ELF-1 (cell line): ENCODE measurements around the gene SOAT1.

Experiments
- DNase-seq: peaks from one replicate; pipeline ENCODE4 v3.0.0-alpha.2; 2016; ENCODE audit warnings: low read depth, low spot score

SOAT1 gene

DNA sequence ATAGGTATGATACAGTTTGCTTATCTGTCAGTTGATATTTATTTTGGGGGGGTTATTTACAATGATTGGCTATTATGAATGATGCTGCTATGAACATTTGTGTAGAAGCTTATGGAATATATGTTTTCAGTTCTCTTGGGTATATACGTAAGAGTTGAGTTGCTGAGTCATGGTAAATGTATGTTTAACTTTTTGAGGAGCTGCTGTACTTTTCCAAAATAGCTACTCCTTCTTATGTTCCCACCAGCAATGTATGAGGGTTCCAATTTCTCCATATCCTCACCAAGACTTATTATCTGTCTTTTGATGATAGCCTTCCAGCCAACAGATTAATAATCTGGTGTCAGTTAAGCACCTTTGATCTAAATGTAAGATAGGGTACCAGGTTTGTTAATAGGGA is 11.9 kb downstream of the SOAT1 start:
- DNase-seq = no peak

DNA sequence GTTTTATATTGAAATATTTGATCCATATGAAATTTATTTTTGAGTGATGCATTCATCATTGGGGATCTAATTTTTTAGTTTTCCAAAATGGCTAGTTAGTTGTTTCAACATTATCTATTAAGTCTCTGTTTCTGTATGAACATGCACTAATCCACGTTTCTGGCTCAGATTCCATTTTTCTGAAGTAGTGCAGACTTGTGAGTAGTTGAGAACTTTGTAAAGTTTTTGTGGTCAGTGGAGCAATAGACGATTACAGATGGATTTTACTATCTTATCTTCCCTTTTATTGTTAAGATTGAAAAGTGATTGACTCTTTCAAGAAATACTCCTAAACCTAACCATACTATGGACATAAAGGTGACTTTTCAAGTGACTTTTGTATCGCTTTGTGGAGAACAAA is 16.7 kb downstream of the SOAT1 start:
- DNase-seq = no peak

DNA sequence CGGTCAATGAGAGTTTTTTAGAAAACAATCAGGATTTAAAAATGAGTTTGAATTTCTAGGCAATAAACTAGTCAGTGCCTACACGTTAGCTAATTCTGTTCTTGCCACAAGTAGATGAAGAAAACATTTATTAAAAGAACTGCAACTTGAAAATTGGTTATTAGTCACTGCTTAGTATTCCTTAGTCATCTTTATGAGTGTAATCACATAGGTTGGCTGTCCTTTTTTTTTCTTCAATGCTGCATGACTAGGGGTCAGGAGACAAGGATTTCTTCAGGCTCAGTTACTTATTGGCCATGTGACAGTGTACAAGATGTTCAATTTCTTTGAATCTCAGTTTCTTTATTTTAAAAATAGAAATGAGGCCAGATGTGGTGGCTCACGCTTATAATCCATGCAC is 17.1 kb downstream of the SOAT1 start:
- no peak for DNase-seq

DNA sequence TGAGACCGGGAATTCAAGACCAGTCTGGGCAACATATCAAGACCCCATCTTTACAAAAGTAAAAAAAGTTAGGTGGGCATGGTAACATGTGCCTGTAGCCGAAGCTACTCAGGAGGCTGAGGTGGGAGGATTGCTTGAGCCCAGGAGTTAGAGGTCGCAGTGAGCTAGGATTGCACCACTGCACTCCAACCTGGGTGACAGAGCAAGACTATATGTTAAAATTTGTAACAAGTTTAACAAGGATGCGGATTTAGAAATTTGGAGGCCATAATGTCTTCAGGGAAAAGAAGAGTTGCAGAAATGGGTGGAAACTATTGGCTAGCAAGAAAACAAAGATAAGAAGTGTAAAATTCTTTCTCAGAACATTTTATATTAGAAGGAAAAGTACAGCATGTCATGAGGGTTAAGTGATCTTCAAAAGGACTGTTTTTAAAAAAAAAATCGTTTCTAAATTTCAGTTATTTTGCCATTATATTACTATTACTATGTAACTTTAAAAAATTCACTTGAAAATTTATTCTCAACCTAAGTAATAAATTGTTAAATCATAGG is 17.6 kb downstream of the SOAT1 start:
- DNase-seq = no peak

DNA sequence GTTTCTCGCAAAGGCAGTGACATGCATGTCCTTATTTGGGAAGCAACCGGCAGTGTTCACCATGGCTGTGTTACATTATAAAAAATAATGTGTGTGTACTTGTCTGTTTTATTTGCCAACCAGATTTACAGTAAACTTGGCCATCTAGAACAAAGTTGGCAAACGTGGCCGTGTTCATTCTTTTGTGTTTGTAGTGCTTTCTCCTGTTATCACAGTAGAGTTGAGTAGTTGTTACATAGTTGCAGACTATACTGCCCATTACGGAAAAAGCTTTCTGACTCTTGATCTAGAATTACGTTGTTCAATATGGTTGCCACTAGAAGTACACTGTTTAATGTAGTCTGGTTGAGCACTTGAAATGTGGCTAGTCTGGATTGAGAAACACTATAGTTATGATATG is 19.4 kb downstream of the SOAT1 start:
- DNase-seq = no peak

DNA sequence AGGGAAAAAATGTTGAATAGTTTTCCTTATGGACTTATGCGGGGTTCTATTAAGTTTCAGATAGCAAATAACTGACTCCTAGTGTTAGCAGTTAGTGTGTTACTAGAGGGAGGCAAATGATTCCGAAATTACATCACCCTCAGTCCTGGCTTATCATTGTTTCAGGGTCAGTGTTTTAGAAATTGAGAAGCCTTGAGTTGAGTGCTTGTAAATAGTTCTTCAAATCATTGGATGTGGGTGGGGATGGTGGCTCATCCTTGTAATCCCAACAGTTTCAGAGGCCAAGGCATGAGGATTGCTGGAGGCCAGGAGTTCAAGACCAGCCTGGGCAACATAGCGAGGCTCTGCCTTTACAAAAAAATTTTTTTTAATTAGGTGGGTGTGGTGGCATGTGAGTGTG is 21.3 kb downstream of the SOAT1 start:
- DNase-seq = no peak

DNA sequence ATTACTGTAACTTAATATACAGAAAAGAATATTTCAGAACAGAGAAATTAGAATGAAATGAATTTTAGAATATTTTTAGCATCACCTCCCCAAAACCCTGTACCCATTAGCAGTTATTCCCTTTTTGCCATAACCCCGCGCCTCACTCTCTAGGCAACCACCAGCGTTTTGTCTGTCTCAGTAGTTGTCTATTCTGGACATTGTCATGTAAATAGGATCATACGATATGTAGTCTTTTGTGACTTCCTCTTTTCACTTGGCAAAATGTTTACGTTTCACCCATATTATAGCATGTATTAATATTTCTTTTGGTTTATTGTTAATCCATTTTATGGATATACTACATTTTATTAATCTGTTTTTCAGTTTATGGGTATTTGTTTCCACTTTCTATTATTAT is 24.9 kb downstream of the SOAT1 start:
- no peak for DNase-seq

DNA sequence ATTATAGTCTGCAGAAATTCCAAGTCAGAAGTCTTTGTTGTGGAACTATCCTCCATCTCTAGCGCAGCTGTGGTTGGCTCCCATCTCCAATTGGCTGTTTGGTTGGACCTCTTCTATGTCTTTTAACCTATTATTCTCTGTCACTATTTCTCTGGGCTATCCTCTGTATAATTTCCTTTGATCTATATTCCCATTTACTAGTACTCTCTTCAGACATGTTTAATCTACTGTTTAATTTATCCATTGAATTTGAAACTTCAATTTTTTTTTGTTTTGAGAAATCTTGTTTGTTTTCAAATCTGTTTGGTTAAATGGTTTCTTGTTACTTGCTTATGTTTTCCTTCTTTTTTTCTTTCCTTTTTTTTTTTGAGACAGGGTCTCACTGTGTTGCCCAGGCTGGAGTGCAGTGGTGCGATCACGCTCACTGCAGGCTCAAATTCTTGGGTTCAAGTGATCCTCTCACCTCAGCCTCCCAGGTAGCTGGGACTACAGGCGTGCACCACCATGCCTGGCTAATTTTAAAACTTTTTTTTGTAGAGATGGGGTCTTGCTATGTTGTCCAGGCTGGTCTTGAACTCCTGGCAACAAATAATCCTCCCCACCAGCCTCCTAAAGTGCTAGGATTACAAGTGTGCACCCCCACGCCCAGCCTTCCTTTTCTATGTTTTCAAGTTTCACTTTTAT is 28.1 kb downstream of the SOAT1 start:
- no peak for DNase-seq

DNA sequence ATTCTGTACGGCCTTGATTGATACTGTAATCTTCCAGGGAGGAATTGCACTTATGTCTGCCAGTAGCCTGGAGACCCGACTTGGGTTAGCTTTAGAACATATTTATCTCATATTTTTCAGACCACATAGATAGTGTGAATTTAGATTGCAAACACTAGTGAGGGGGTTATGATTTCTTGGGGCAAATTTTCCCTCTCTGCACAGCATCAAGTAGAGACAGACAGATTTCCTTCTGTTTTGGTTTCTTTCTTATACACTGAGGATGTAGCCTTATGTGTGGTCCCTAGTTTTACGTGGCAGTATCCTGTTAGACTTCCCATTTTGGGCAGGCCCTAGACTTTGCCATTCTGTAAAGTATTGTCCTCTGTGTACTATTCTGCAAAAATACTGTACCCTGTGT is 29.0 kb downstream of the SOAT1 start:
- no peak for DNase-seq

DNA sequence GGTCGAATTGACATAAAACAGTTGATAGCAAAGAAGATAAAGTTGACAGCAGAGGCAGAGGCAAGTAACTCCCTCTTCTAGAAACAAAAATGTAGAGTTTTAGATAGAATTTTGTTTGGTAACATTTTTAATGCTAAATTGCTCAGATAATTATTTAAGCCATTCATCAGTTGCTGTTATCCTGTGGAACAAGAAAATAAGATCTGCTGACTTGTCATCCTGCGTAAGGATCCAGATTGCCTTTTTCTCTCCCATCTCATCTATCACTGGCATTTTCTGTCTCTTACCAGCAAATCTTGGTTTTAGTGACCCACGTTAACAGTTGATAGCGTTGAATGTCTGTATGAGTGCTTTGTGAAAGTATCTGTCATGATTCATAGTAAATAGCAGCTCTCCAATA is 29.8 kb downstream of the SOAT1 start:
- DNase-seq = no peak

DNA sequence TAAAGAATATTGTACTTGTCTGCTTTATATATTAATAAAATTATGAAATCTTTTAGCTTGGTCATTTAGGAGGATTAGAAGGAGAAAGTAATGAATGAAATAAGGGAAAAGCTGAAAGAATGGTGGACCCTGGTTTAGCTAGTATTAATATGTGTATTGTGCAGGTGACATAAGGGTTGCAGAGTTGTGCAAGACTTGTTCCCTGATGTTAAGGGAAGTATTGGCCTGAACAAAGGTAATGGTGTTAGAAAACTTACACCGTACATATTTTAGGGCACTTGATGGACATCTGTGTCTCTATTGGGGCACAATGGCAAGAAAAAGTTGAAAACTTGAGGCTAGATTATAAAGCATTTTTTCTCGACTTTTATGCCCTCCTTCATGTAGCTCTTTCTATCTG is 32.2 kb downstream of the SOAT1 start:
- DNase-seq = no peak

DNA sequence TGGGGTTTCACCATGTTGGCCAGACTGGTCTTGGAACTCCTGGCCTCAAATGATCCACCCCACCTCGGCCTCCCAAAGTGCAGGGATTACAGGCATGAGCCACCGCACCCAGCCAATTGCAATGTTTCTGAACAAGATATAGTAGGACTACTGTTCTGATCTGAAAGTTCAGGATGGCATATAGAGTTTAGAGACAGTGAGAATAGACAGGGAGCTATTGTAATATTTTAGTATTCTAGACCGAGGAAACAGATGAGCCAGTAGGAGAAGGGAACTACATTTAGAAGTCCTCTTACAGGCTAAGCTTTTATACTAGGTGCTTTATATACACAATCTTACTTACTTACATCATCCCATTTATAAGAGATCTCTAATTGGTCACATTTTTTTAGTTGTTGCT is 33.1 kb downstream of the SOAT1 start:
- no peak for DNase-seq

DNA sequence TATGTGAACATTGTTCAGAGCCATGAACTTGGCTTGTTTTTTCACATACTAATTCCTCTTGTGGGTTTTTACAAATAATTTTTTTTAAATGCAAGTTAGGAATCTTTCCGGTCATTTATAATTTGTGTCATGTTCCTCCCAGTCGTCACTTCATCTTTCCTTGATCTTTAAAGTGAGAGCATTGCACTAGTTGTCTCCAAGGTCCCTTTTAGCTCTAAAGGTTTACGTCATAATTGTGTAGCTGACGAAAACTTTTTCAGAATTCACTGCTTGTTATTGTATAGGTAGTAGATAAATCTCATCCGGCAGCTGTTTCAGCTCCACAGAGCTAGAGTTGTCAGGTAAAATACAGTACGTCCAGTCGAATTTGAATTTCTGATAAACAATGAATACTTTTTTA is 33.6 kb downstream of the SOAT1 start:
- DNase-seq = no peak

DNA sequence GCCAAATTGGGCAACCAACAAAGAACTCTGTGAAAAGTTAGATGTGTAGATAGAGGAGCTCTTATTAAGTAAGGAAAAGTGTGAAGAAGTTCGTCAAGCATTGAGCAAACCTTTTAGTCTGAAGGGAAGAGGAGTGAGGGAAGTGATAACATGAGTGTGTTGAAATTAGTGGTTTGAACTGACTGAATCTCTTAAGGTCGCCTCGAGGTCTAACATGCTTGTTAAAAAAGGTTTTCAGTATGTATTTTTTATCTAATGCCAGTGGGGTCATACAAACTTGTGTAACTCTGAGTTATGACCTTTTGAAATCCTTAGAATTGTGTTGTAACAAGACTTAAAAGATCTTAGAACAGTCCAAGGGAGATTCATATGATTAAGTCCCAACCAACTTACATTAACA is 34.1 kb downstream of the SOAT1 start:
- DNase-seq = no peak

DNA sequence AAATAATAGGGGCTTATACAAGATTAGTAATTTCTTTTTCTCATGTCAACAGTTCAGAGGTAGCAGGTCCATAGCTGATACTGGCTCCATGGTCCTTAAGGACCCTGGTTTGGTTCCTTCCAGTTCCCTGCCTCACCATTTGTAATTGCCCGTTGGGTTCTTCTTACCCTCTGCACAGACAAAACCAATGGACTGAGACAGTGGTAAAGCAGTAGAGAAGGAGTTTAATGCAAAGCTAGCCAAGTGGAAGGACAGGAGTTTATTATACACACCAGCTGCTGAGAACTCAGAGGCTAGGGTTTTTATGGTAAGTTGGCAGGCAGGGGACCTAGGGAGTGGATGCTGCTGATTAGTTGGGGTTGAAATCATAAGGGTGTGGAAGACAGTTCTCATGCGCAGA is 36.3 kb downstream of the SOAT1 start:
- no peak for DNase-seq

DNA sequence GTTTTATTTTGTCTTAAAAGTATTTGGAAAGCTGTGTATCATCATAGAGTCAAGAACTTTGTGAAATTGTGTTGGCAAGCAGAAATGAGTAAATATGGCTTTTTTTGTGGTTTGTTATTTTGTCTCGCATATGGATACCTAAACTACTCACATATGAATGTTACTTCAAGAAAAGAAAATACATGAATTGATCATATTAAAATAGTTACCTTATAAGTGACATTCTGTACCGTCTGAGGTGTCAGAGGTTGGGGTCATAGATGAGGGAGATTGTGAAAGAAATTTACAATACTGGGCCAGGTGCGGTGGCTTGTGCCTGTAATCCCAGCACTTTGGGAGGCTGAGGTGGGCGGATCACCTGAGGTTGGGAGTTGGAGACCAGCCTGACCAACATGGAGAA is 40.8 kb downstream of the SOAT1 start:
- DNase-seq = no peak

DNA sequence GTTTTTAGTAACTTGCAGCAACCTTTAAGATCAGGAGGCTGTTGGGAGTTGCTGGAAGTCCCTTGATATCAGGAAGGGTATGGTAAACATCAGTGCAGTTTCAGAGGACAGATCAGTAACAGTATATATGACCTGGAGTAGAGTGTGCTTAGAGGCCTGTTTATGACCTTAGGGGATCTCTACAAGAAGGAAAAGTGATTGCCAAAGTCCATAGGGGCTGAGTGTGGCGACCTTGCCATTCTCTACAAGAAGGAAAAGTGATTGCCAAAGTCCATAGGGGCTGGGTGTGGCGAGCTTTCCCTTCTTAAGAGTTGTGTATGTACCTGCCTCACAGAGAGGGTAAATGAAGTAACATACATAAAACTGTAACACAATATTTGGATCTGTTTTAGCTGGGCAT is 43.7 kb downstream of the SOAT1 start:
- no peak for DNase-seq

DNA sequence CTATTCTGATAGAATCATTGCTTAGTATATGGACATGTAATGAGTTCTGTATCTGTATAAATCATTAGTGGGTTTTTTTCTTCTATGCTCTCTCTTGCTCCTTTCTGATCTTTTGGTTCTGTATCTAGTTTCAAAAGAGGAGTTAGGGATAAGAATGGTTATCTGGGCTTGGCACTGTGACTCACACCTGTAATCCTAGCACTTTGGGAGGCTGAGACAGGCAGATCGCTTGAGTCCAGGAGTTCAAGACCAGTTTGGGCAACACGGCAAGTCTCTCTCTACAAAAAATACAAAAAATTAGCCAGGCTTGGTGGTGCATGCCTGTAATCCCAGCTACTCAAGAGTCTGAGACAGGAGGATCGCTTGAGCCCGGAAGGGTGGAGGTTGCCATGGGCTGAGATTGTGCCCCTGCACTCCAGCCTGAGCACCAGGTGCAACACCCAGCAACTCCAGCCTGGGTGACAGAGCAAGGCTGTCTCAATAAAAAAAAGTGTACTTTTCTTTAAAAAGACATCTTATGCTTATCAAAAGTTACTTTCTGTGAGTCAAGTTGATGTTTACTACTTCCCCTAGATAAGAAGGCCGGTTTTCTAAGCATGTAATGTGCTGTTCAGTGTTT is 44.5 kb downstream of the SOAT1 start:
- DNase-seq = no peak

DNA sequence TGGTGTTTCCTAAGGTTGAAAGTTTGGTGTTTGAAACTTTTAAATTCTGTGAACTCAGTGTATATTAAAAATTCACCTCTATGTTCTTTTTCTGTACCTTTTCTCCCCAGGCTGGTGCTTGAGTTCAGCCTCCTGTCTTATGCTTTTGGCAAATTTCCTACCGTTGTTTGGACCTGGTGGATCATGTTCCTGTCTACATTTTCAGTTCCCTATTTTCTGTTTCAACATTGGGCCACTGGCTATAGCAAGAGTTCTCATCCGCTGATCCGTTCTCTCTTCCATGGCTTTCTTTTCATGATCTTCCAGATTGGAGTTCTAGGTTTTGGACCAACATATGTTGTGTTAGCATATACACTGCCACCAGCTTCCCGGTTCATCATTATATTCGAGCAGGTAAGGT is 47.3 kb downstream of the SOAT1 start:
- no peak for DNase-seq

DNA sequence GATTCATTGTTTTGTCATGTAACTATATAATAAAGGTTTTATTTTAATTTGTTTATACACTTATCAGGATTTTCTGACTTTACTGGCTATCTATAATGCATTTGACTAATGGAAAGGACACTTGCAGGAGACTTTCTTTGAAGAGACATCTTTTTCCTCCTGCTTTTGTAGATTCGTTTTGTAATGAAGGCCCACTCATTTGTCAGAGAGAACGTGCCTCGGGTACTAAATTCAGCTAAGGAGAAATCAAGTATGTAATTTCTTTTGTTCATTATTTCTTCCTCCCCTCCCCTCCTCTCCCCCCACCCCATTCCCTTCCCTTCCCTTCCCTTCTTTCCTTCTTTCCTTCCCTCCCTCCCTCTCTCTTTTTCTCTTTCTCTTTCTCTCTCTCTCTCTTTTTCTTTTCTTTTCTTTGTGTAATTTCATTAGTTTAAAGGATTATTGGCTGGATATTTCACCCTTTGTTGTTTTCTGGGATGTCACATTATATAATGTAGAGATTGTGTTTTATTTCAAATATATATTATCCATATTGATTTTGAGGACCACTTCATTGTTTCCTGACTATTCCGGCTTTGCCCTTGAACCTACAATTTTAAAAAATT is 48.4 kb downstream of the SOAT1 start:
- DNase-seq = no peak

DNA sequence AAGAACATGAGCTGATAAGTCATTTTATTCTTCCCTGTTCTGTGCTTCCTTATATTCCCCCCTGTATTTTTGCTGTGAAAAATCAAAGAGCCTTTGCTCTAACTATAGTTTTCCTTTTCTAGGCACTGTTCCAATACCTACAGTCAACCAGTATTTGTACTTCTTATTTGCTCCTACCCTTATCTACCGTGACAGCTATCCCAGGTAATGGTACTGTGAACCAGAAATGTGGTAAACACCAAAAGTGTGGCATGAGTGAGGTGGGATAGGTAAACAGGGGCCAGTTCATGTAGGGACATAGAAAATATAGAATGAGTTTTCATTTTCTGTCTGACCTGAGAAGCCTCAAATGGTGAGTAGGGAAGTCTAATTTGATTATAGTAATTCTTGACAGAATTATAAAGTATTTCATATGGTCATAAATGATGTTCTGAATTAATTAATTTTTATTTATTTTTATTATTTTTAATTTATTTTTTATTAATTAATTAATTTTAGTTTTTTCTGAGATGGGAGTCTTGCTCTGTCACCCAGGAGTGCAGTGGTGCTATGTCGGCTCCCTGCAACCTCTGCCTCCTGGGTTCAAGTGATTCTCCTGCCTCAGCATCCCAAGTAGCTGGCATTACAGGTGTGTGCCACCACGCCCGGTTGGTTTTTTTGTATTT is 49.3 kb downstream of the SOAT1 start:
- no peak for DNase-seq

DNA sequence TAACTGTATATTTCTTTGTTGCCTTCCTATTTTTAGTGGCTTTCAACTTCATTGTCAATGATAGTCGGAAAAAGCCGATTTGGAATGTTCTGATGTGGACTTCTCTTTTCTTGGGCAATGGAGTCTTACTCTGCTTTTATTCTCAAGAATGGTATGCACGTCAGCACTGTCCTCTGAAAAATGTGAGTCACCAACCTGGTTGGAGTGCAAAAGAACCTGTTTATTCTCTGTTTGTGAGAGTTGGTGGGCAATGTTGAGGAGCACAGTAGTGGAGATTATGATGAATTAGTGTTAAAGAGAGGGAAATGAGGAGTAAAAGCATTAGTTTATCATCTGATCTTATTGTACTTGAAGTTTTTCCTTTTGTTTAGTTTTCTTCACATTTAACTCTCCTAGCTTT is 57.7 kb downstream of the SOAT1 start:
- no peak for DNase-seq

DNA sequence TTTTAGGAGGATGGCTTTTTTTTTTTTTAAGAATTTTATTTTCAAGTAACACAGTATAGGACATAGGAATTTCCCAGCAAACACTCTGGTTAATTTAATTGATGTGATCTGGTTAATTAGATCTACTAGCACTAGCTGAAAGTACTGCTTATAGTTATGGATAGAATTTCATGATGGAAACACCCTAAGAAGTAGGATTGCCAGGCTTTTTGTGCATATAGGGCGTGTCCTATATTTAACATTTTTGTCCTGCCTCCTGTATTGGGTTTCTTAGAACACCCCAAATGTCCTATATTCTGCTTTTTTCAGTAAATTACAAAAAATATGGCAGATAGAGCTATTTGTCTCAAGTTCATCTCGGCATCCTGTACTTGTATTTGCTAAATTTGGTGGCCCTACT is 58.6 kb downstream of the SOAT1 start:
- DNase-seq = no peak
